ENCODE results near the gene DNM3. TPM values are rescaled to one million over a fixed set of nuclear protein-coding genes. Genes with fewer than 3 reads are reported as not detected.

Gene DNM3
- total and polyA plus RNA-seq, 2 of the 8 experiments (the other 6 are each of a cell fraction or from before 2014, with no cell fraction given) = 2.0 to 8.5 TPM

- Histone ChIP-seq H2BK20ac (ENCODE audit: low read length) (no peak overlapping the region), H2BK12ac (ENCODE audit: low read depth, low read length) (no peak overlapping the region), H4K20me1 (replicated peaks in 1 of 2; ENCODE audit: control insufficient read depth in 1 of 2, insufficient read depth in 2 of 2, low read length in 2 of 2) (no peaks in the 10 kb centered on the region), H3K14ac (ENCODE audit: insufficient read length) (no peak overlapping the region), H2AFZ (ENCODE audit: low read length) (no peak overlapping the region), H2BK120ac (replicated peaks; ENCODE audit: low read depth, low read length) (no peak overlapping the region), H3K9me3 (ENCODE audit: insufficient read depth in 2 of 2, low read depth in 1 of 2, low read length in 1 of 2) (no peaks in the 10 kb centered on the region), H3K79me2 (ENCODE audit: control insufficient read depth in 1 of 2, insufficient read depth in 2 of 2, low read length in 2 of 2) (no peaks in the 10 kb centered on the region), H3K23me2 (ENCODE audit: low read depth, low read length) (no peaks in the 10 kb centered on the region), H2BK5ac (ENCODE audit: low read depth, low read length) (no peak overlapping the region), H3K4ac (replicated peaks; ENCODE audit: insufficient read length, low read depth, low read length) (no peak overlapping the region), H3K18ac (ENCODE audit: extremely low read depth, low read length) (no peak overlapping the region), H3K56ac (replicated peaks; ENCODE audit: insufficient read length, low read depth, low read length) (no peak overlapping the region), H2BK15ac (ENCODE audit: low read length) (no peak overlapping the region), H4K91ac (replicated peaks; ENCODE audit: insufficient read length, low read length) (no peak overlapping the region), H3K4me3 (ENCODE audit: extremely low read depth in 1 of 4, insufficient read depth in 2 of 4, low read depth in 3 of 4, low read length in 4 of 4) (no peak overlapping the region), H3K23ac (ENCODE audit: insufficient read length) (no peak overlapping the region), H4K5ac (ENCODE audit: insufficient read length, low read depth, low read length) (no peak overlapping the region), H3K4me2 (ENCODE audit: insufficient read depth in 1 of 2, low read depth in 2 of 2, low read length in 2 of 2) (no peak overlapping the region), H3K79me1 (ENCODE audit: low read depth, low read length) (no peaks in the 10 kb centered on the region), H3K27me3 (replicated peaks in 1 of 4; ENCODE audit: control insufficient read depth in 3 of 4, extremely low read depth in 1 of 4, insufficient read depth in 3 of 4, low read length in 3 of 4) (no peaks in the 10 kb centered on the region), H2AK5ac (ENCODE audit: low read depth, low read length) (no peak overlapping the region), H3K36me3 (ENCODE audit: control insufficient read depth in 2 of 4, insufficient read depth in 4 of 4, low read length in 3 of 4) (no peaks in the 10 kb centered on the region), H4K8ac (ENCODE audit: extremely low read depth, insufficient read depth, low read length) (no peak overlapping the region), H3K27ac (ENCODE audit: low read depth, low read length) (no peak overlapping the region), H3K4me1 (replicated peaks in 1 of 4; ENCODE audit: control insufficient read depth in 3 of 4, insufficient read depth in 4 of 4, low read length in 3 of 4) (no peaks in the 10 kb centered on the region), H3K9ac (replicated peaks in 1 of 4; ENCODE audit: extremely low read depth in 1 of 4, low read depth in 3 of 4, low read length in 3 of 4) (no peak overlapping the region)
- ChIA-PET CTCF (ENCODE audit: partially characterized antibody) (no interaction called here), POLR2A (ENCODE audit: partially characterized antibody) (no interaction called here)
- DNase-seq (ENCODE audit: low read depth in 1 of 2, low spot score in 2 of 2) = no peak
- no peak for FAIRE-seq
- no peak for TF ChIP-seq ASH2L (IDR thresholded peaks at IDR 0.05; ENCODE audit: low read length)
- TF ChIP-seq JUND (IDR thresholded peaks at IDR 0.05; ENCODE audit: low read length) = no peak
- no peak for TF ChIP-seq RFX5 (IDR thresholded peaks at IDR 0.05; ENCODE audit: borderline replicate concordance, low read depth, low read length)
These were observed 494.1 kb downstream of the DNM3 start for GRCh38 chr1:172335377-172335776.

Data from H1 (cell line).